Stromal cell of bone marrow (primary cell): ENCODE measurements around the gene GPSM1.
"Not testable (repeated sequence)": the region's sequence is repeated elsewhere in the genome, so short reads cannot be mapped to it uniquely, and the experiment has no call there.

ENCODE experiments used
- DNase-seq: peaks from one replicate; pipeline ENCODE4 v3.0.0-alpha.2; 2012; ENCODE audit warnings: low read depth

The GPSM1 gene

DNA sequence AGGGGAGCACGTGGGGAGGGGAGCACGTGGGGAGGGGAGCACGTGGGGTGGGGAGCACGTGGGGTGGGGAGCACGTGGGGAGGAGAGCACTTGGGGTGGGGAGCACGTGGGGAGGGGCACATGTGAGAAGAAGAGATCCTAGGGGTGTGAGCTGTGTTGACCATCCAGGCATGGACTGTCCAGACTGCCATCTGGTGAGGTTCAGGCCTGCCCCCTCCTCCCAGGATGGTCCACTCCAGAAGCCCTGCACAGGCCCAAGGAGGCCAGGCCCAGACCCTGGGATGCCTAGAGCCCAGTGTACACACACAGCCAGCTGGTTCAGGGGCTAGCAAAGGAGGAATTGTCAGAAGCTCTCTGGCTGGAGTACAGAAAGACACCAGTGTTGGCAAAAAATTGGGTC lies 70.3 kb downstream of the GPSM1 start:
- DNase-seq = no peak

DNA sequence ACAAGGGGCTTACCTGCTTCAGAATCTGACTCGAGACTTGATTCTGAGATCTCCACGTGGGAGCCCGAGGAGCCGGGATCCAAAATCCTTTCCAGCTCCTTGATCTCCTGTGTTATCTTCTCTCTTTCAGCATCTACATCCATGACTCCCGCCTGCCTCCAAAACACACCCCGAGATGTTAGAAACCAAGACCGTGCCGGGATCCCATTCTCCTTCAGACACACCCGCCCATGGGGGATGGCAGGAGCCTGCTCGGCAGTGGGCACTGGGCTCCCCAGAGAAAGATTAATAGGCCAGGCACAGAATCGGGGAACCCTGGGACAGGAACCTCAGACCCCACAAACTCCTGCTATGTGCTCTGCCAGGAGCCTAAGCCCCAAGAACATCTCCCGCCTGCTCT lies 70.9 kb downstream of the GPSM1 start:
- no peak for DNase-seq

GRCh38 chr9:136399176-136400037 lies 72.1 kb downstream of the GPSM1 start:
- no peak for DNase-seq

DNA sequence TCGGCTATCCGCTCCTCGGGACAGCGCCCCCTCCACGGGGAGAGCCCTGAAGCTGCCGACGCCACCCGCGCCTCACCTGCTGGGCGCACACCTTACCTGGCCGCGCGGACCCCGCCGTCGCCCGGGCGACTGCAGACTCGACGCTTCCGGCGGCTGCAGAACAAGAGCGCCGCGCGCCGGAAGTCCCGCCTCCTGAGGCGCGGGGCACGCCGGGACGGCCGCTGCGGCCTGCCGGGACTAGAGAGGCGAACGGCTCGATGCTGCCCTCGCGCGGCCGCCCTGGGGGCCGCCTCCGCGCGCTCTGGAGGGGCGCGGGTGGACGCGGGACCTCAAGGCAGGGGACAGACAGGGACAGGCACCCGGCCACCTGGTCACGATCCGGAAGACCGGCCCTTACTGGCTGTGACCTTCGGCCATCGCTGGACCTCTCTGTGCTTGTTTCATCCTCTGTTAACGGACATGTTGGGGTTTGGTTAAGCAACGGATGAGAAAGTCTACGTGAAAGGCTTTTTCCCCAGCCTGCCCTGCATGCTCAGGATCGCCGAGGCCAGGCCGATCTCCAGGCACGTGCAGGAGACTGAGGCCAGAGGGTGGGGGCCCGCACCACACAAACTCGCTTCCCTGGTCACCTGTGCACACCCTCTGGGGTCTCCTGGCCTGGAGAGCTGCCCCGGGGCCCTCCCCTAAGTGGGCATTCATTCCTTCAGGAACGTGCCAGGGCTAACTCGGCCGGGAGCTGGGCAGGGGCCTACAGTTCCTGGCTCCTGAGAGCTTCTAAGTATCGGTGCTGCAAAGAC lies 72.9 kb downstream of the GPSM1 start, which contains the start of gene SNAPC4:
TSS of gene SNAPC4 (minus strand) at position 133 of the 797 bp plus-strand sequence. CDS start 1,742 bp downstream, outside the sequence.
- peak; percentile 72 for DNase-seq

GRCh38 chr9:136401173-136401922 lies 74.0 kb downstream of the GPSM1 start:
- DNase-seq = no peak

- no peak for DNase-seq
Observed at GRCh38 chr9:136402067-136402466, 74.7 kb downstream of the GPSM1 start.

DNA sequence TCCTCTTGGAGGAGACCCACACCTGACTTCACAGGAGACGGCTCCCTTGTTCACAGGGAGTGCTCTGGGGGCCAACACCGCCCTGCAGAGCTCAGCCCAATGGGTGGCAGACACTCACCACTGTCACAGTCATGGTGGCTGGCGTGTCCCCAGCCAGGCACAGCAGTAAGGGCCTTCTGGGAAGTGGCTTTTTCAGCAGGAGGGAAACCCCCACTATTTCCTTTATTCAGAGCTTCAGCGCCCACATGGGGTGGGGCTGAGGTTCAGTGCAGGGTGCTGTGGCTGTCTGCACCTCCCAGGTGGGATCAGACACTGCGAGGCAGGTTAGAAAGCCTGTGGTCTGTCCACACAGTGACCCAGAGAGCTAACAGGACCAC lies 76.2 kb downstream of the GPSM1 start:
- DNase-seq = no peak

- DNase-seq = no peak
Observed at GRCh38 chr9:136403915-136404800, 76.8 kb downstream of the GPSM1 start.

GRCh38 chr9:136404801-136405136 lies 77.4 kb downstream of the GPSM1 start:
- DNase-seq = no peak

GRCh38 chr9:136405481-136405880 lies 78.1 kb downstream of the GPSM1 start:
- DNase-seq = no peak

GRCh38 chr9:136405904-136406303 lies 78.6 kb downstream of the GPSM1 start:
- not testable (repeated sequence) for DNase-seq

DNA sequence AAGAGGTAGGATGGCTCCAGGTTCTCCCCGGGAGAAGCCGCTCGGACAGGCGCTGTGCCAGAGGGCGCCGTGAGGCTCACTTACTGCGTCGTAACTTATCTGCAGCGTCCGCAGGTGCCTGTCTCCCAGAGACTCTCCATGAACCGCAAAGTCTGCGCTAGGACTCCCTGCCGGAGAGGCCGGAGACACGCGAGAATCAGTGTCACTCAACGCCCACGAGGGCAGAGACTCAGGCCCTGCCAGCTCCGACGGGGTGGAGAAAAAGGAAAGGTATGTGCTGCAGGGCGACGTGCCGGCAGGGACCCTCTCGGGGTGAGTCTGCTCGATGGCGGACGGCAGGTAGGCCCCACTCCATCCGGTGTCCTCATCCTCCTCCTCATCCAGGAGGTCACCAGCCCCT lies 79.7 kb downstream of the GPSM1 start:
- not testable (repeated sequence) for DNase-seq

GRCh38 chr9:136407911-136408310 lies 80.6 kb downstream of the GPSM1 start:
- DNase-seq = no peak
